ENCODE data around the gene SYNPO2L. TPM values are rescaled to one million over a fixed set of nuclear protein-coding genes. Genes with fewer than 3 reads are reported as not detected.

SYNPO2L gene
- total and polyA plus RNA-seq, 9 of the 15 experiments (the other 6 are each of a cell fraction or from before 2014, with no cell fraction given): 0.03 to 0.07 TPM; not detected in 7

DNA sequence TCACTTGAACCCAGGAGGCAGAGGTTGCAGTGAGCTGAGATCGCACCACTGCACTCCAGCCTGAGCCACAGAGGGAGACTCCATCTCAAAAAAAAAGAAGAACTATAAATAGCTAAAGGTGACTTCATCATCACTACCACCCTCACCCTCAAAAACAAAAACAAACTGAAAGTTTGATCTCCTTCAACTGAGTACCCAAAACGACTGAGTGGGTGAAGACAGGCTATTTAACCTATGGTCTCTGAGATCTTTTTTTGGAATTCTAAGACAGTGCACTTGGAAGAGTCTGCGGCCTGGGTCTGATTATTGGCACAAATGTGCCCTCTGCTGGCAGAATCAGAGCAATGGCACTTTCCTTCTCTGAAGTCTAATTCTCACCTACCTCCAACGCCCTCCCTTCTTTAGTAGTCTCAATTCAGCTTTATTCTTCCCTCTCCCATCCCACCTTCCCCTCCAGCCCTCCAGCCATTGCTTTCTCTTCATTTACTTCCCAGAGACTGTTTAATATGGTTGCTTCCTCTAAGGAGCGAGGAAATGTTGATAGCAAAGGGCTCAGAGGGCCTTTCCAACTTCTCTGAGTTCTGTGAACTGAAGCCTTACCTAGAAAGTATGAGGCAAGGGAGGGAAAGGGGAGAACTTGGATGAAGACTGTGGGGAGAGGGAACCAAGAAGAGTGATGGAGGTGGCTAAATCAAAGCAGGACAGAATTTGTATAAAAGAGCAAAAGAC lies 11.7 kb downstream of the SYNPO2L start (continued):
- TF ChIP-seq TEAD1 (CRISPR knock-in tag; IDR thresholded peaks at IDR 0.05) (0 out of 4 replicates have a peak, but pooled peaks of 1 of the 2 experiments have one; percentile 40), TSC22D4 (tag; IDR thresholded peaks at IDR 0.05) (no peak), ATF7 (IDR thresholded peaks at IDR 0.05) (peak; percentile 91)

DNA sequence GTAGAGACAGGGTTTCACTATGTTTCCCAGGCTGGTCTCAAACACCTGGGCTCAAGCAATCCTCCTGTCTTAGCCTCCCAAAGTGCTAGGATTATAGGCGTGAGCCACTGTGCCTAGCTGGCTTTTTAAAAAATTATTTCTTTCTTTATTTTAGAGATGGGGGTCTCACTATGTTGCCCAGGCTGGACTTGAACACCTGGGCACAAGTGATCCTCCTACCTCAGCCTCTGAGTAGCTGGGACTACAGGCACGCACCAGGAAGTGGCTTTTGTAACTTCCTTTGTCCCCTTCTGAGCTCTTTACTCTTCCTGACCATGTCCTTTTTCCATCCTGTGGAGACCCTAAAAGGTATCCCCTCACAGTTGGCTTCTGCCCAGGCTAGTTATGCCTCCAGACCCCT lies 12.5 kb downstream of the SYNPO2L start:
- H3K27ac ChIP-seq (ENCODE audit: extremely low read depth, low read depth, low read length): no peak overlapping the region
- H3K27me3 ChIP-seq (ENCODE audit: control insufficient read depth in 2 of 2, insufficient read depth in 2 of 2, low read length in 2 of 2): peaks cover 12 to 14% of the 10 kb centered on the region in 2 experiments; a peak in 4 of 5 replicates
- in situ Hi-C loops (cut with MboI): loop anchor here (5.0 kb wide), 2 partner anchors 116 to 391 kb away; partner anchors contain the start of gene MRPS16
- H3K9me3 ChIP-seq (replicated peaks; ENCODE audit: control insufficient read depth, insufficient read depth, low read depth, low read length): no peaks in the 10 kb centered on the region
- H3K9me1 ChIP-seq (ENCODE audit: control insufficient read depth, insufficient read depth, low read length): no peaks in the 10 kb centered on the region
- no peak for FAIRE-seq
- H3K9ac ChIP-seq (ENCODE audit: insufficient read depth in 1 of 2, low read depth in 2 of 2, low read length in 2 of 2): no peak overlapping the region; a peak in 1 of 4 replicates
- peaks cover 8 to 20% of the 10 kb centered on the region in 2 experiments for H3K4me1 ChIP-seq (replicated peaks in 1 of 2; ENCODE audit: control insufficient read depth in 2 of 2, insufficient read depth in 2 of 2, low read length in 2 of 2)
- no peak for DNase-seq (ENCODE audit: extremely low read depth in 1 of 4, low spot score in 3 of 4)
- no peak overlapping the region for H2AFZ ChIP-seq (ENCODE audit: low read depth, low read length)
- no peak overlapping the region for H3K4me3 ChIP-seq
- WGBS (ENCODE audit: insufficient coverage, low coverage, missing lambda C conversion rate): 52% methylated on average over 2 of the region's 2 CpGs
- H4K20me1 ChIP-seq (replicated peaks; ENCODE audit: control insufficient read depth, insufficient read depth, low read length): no peaks in the 10 kb centered on the region; the same call in 1 of the 2 replicates
- intact Hi-C loops (cut with micrococcal nuclease): loop anchor here (5.0 to 10.0 kb wide), 2 partner anchors 239 to 396 kb away; partner anchors contain the start of gene DNAJC9
- H3K36me3 ChIP-seq (ENCODE audit: control insufficient read depth, insufficient read depth, low read length): no peaks in the 10 kb centered on the region
- no peaks in the 10 kb centered on the region for H3K79me2 ChIP-seq (ENCODE audit: control insufficient read depth, insufficient read depth, low read length)
- TF ChIP-seq KDM4B (IDR thresholded peaks at IDR 0.05; ENCODE audit: borderline replicate concordance in 2 of 2, low read depth in 1 of 2) (0 out of 4 replicates have a peak, but pooled peaks of 1 of the 2 experiments have one; percentile 21), SNRNP70 (optimal IDR thresholded peaks at IDR 0.05; ENCODE audit: low read depth, low read length) (no peak), ZNF696 (CRISPR knock-in tag; conservative IDR thresholded peaks at IDR 0.05) (no peak), RBM17 (IDR thresholded peaks at IDR 0.05; ENCODE audit: borderline replicate concordance, low read depth, low read length) (no peak), ZNF121 (CRISPR knock-in tag; conservative IDR thresholded peaks at IDR 0.05) (peak; percentile 26; the same call in 1 of the 2 replicates)
- ChIA-PET CTCF (ENCODE audit: low intra/inter-chr PET ratio) (interaction anchor here (0.6 to 5.2 kb wide), 3 partner anchors 113 to 479 kb away, joined by 3 to 140 read pairs (median 13); no protein-coding TSS in a partner anchor), POLR2A (interaction anchor here (1.0 to 1.1 kb wide), 4 partner anchors 112 to 128 kb away, joined by 3 to 4 read pairs (median 3); a partner anchor contains a TSS)
- ATAC-seq: no peak
- no peak overlapping the region for H3K4me2 ChIP-seq (ENCODE audit: insufficient read depth, low read length)
- no TSS peak for BruUV-seq (replicated peaks)
